K562 (cell line): Measurements from ENCODE around the gene STX19. TPM values are rescaled to one million over a fixed set of nuclear protein-coding genes. Genes with fewer than 3 reads are reported as not detected.

Source experiments
- ASH1L ChIP-seq: fragments of 450-650 bp; IDR thresholded peaks from 2 replicates; pipeline ENCODE4 v1.6.1; 2018; ENCODE audit warnings: borderline replicate concordance, mild to moderate bottlenecking, low read depth; ENCODE audit not compliant: partially characterized antibody
- CCNT2 ChIP-seq: IDR thresholded peaks from 2 replicates; pipeline ENCODE4 v1.6.1; 2011; ENCODE audit warnings: borderline replicate concordance, low read depth, mild to moderate bottlenecking, moderate library complexity, mixed read lengths, low read length; ENCODE audit not compliant: insufficient read length; ENCODE audit errors: extremely low read depth
- CTBP1 ChIP-seq: fragments of 450-650 bp; IDR thresholded peaks from 2 replicates; pipeline ENCODE4 v1.6.1; 2016; ENCODE audit warnings: borderline replicate concordance
- ETV1 ChIP-seq: fragments of 450-650 bp; conservative IDR thresholded peaks from 2 replicates; pipeline ENCODE4 v1.6.1; 2016; ENCODE audit warnings: missing genetic modification characterization, control low read depth, low read depth, missing compliant biosample characterization
- ETV6 ChIP-seq, 3 experiments: fragments of 150-350 bp in 1 of 3; sonication (generic) in 1 of 3; formaldehyde crosslinking in 1 of 3; IDR thresholded peaks; 2 replicates each; pipeline versions ENCODE4 v1.6.1 to v1.8.0; 2014 to 2022; ENCODE audit warnings: borderline replicate concordance in 2 of 3, low read depth in 2 of 3, antibody characterized with exemption in 1 of 3, low read length in 1 of 3, mild to moderate bottlenecking in 1 of 3, missing genetic modification reagents in 1 of 3
- GABPB1 ChIP-seq: sonication (generic); formaldehyde crosslinking; IDR thresholded peaks from 2 replicates; pipeline ENCODE4 v1.8.0; 2022; ENCODE audit warnings: mild to moderate bottlenecking, missing genetic modification reagents
- HLTF ChIP-seq: fragments of 450-650 bp; IDR thresholded peaks from 2 replicates; pipeline ENCODE4 v1.6.1; 2016
- KHSRP ChIP-seq: fragments of 450-650 bp; IDR thresholded peaks from 2 replicates; pipeline ENCODE4 v1.6.1; 2017
- MECOM ChIP-seq: fragments of 250-450 bp; sonication (Bioruptor Pico); IDR thresholded peaks from 2 replicates; pipeline ENCODE4 v1.8.0; 2022; ENCODE audit warnings: inconsistent platforms
- MYC ChIP-seq, 2 experiments: fragments of 250-450 bp in 1 of 2; sonication (Bioruptor Pico) in 1 of 2; IDR thresholded peaks; 2 replicates each; pipeline versions ENCODE4 v1.5.1 to v1.6.1; 2012 to 2021; ENCODE audit warnings: low read depth in 2 of 2, borderline replicate concordance in 1 of 2, improper control_type of control experiment in 1 of 2, low read length in 1 of 2, mild to moderate bottlenecking in 1 of 2, moderate library complexity in 1 of 2
- MYNN ChIP-seq, 2 experiments: sonication (generic); formaldehyde crosslinking in 1 of 2; IDR thresholded peaks; 2 replicates each; pipeline versions ENCODE4 v1.5.0 to v1.6.1; 2016 to 2020; ENCODE audit warnings: antibody characterized with exemption in 1 of 2, missing genetic modification reagents in 1 of 2
- NCOR1 ChIP-seq: fragments of 450-650 bp; IDR thresholded peaks from 2 replicates; pipeline ENCODE4 v1.6.1; 2016; ENCODE audit warnings: mild to moderate bottlenecking, moderate library complexity
- NFATC3 ChIP-seq: fragments of 450-650 bp; IDR thresholded peaks from 2 replicates; pipeline ENCODE4 v1.6.1; 2017; ENCODE audit warnings: mild to moderate bottlenecking
- NR1H2 ChIP-seq: sonication (generic); formaldehyde crosslinking; IDR thresholded peaks from 2 replicates; pipeline ENCODE4 v1.4.0; 2020; ENCODE audit warnings: mild to moderate bottlenecking, missing genetic modification reagents
- POLR2B ChIP-seq: fragments of 450-650 bp; IDR thresholded peaks from 2 replicates; pipeline ENCODE4 v1.6.1; 2018; ENCODE audit warnings: low read depth; ENCODE audit not compliant: partially characterized antibody
- RFX7 ChIP-seq: fragments of 250-450 bp; sonication (Bioruptor Pico); IDR thresholded peaks from 2 replicates; pipeline ENCODE4 v1.5.1; 2021; ENCODE audit warnings: mild to moderate bottlenecking
- SIX5 ChIP-seq, 2 experiments: IDR thresholded peaks; 2 replicates each; pipeline ENCODE4 v1.6.1; 2011; ENCODE audit warnings: low read length in 2 of 2, borderline replicate concordance in 1 of 2, low read depth in 1 of 2, mild to moderate bottlenecking in 1 of 2, moderate library complexity in 1 of 2; ENCODE audit not compliant: insufficient read depth in 1 of 2
- STAT5B ChIP-seq: fragments of 250-450 bp; sonication (Bioruptor Pico); IDR thresholded peaks from 2 replicates; pipeline ENCODE4 v1.8.0; 2021; ENCODE audit warnings: mild to moderate bottlenecking, inconsistent platforms
- TAF15 ChIP-seq: fragments of 200-400 bp; formaldehyde crosslinking; IDR thresholded peaks from 2 replicates; pipeline ENCODE4 v1.6.1; 2017; ENCODE audit warnings: mild to moderate bottlenecking, low read depth, low read length, moderate library complexity
- TCF7L2 ChIP-seq: fragments of 150-350 bp; IDR thresholded peaks from 2 replicates; pipeline ENCODE4 v1.6.1; 2016; ENCODE audit warnings: low read depth, mild to moderate bottlenecking, low read length, moderate library complexity
- TOE1 ChIP-seq, 2 experiments: fragments of 450-650 bp in 1 of 2; sonication (generic) in 1 of 2; formaldehyde crosslinking in 1 of 2; IDR thresholded peaks; 2 replicates each; pipeline versions ENCODE4 v1.7.1 to v1.8.0; 2016 to 2022; ENCODE audit warnings: borderline replicate concordance in 2 of 2, mild to moderate bottlenecking in 2 of 2, antibody characterized with exemption in 1 of 2, inconsistent platforms in 1 of 2, low read depth in 1 of 2, missing genetic modification reagents in 1 of 2, moderate library complexity in 1 of 2
- ZC3H8 ChIP-seq: fragments of 450-650 bp; IDR thresholded peaks from 2 replicates; pipeline ENCODE4 v1.6.1; 2017
- ZFP36 ChIP-seq: fragments of 150-350 bp; IDR thresholded peaks from 2 replicates; pipeline ENCODE4 v1.6.1; 2018; ENCODE audit warnings: low read length, low read depth; ENCODE audit not compliant: partially characterized antibody
- ZNF133 ChIP-seq: fragments of 250-450 bp; sonication (Bioruptor Pico); IDR thresholded peaks from 2 replicates; pipeline ENCODE4 v1.4.0; 2020; ENCODE audit warnings: mild to moderate bottlenecking
- ZNF23 ChIP-seq: fragments of 250-450 bp; sonication (Bioruptor Pico); IDR thresholded peaks from 2 replicates; pipeline ENCODE4 v1.4.0; 2020; ENCODE audit warnings: mild to moderate bottlenecking
- ZNF696 ChIP-seq: fragments of 250-450 bp; sonication (Bioruptor Pico); conservative IDR thresholded peaks from 2 replicates; pipeline ENCODE4 v1.4.0; 2020; ENCODE audit warnings: mild to moderate bottlenecking, moderate library complexity
- polyA plus RNA-seq, 8 experiments: library from polyadenylated mRNA; depleted of rRNA in 4 of 8; stranded (reverse) in 5 of 8; unstranded in 3 of 8; fragments of >200 nt; fragmentation: Nextera tagmentation in 2 of 8; fragmentation: Illumina TruSeq in 1 of 8; extraction: Ambion mirVana in 2 of 8; extraction: Trizol in 1 of 8; gene quantifications; 2 replicates each; pipeline versions ENCODE4 v1.2.1 to v1.2.3, GENCODE V29; 2011 to 2014; ENCODE audit warnings: inconsistent platforms in 1 of 8, missing spikeins in 1 of 8
- total RNA-seq, 7 experiments: library from RNA; depleted of rRNA in 6 of 7; stranded (reverse); fragments of >200 nt in 6 of 7; fragmentation: Illumina TruSeq in 2 of 7; extraction: Trizol in 2 of 7; gene quantifications; 2 replicates each; pipeline versions ENCODE4 v1.2.1 to v1.2.3, GENCODE V29; 2011 to 2021; ENCODE audit warnings: low replicate concordance in 1 of 7
- TF ChIP-seq, protein P1 (sequence below): fragments of 250-450 bp; sonication (Bioruptor Pico); IDR thresholded peaks from 2 replicates; pipeline ENCODE4 v1.8.0; 2021; ENCODE audit warnings: borderline replicate concordance, mild to moderate bottlenecking, moderate library complexity; ENCODE audit not compliant: poor library complexity, severe bottlenecking
- TF ChIP-seq, protein P2 (sequence below): fragments of 250-450 bp; sonication (Bioruptor Pico); IDR thresholded peaks from 2 replicates; pipeline ENCODE4 v1.8.0; 2021; ENCODE audit warnings: moderate library complexity, mild to moderate bottlenecking, inconsistent platforms

Gene STX19
- total and polyA plus RNA-seq, 9 of the 15 experiments (the other 6 are each of a cell fraction or from before 2014, with no cell fraction given): 0.04 TPM; not detected in 8

DNA sequence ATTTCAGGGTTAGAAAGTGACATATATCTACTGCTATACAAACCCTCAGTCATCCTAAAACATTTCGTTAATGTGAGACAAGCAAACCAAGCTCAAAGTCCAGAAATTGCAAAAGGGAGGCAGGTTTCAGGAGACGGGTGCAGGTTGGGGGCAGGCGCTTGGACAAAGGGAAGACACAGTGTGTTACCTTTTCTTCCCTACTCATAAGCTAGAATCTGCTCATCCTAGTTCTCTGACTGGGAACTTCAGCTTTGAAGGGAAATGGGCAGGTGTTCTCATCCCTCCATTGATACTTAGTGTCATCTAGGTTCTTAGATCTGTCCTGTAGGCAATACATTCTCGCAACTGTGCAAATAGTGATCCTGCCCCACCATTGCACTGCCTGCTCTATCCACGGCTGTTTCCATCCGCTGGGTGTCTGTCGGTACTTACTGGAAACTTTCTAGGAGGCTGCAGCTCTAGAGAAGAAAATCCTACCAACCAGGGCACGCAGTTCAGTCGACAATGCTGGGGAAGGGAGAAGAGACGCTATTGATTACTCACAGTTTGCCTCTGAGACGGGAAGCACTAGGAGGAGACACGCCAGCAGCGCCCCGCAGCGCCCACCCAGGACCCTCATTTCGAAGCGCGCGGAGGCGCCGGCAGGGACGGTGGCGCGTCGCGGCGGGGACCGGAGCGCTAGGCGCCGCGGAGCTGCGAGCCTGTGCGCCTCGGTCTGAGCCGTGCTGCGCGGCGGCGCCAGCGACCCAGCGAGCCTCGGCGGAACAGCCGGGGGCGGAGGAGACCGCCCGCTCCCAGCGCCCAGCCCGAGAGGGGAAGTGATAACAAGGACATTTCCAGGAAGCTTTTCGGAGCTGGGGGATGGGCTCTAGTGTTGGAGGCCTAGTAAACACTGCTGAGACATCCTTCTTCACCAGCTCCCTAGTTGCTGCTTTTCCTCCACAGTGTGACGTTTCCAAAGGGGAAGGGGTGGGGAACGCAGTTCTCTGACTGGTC, 55.0 kb downstream of the STX19 start, which contains the start of gene PROS1 (continued):
- no peak for TF ChIP-seq MYC (IDR thresholded peaks at IDR 0.05; ENCODE audit: low read depth, low read length)
- TF ChIP-seq MYC (CRISPR knock-in tag; IDR thresholded peaks at IDR 0.05; ENCODE audit: borderline replicate concordance, low read depth): no peak
- no peak for TF ChIP-seq HLTF
- TF ChIP-seq ZC3H8: no peak
- TF ChIP-seq MYNN (IDR thresholded peaks at IDR 0.05): peak; percentile 63; the same call in 1 of the 2 replicates
- no peak for TF ChIP-seq MYNN (CRISPR knock-in tag; IDR thresholded peaks at IDR 0.05)
- no peak for TF ChIP-seq ZNF23
- TF ChIP-seq ZNF696 (CRISPR knock-in tag): no peak
- peak; percentile 59 for TF ChIP-seq NCOR1
- TF ChIP-seq, protein P1, sequence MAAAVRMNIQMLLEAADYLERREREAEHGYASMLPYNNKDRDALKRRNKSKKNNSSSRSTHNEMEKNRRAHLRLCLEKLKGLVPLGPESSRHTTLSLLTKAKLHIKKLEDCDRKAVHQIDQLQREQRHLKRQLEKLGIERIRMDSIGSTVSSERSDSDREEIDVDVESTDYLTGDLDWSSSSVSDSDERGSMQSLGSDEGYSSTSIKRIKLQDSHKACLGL (CRISPR knock-in tag): no peak
- TF ChIP-seq RFX7 (CRISPR knock-in tag): no peak
- no peak for TF ChIP-seq STAT5B (CRISPR knock-in tag)
- no peak for TF ChIP-seq TAF15
- TF ChIP-seq TCF7L2: no peak
- peak; percentile 8 for TF ChIP-seq ZFP36
- no peak for TF ChIP-seq ASH1L
- TF ChIP-seq CTBP1: peak; percentile 94
- no peak for TF ChIP-seq TOE1 (IDR thresholded peaks at IDR 0.05; ENCODE audit: borderline replicate concordance)
- no peak for TF ChIP-seq TOE1 (CRISPR knock-in tag; IDR thresholded peaks at IDR 0.05; ENCODE audit: borderline replicate concordance, low read depth)
- TF ChIP-seq POLR2B: no peak
- no peak for TF ChIP-seq NR1H2 (CRISPR knock-in tag)
- peak; percentile 97 for TF ChIP-seq ETV6 (IDR thresholded peaks at IDR 0.05; ENCODE audit: borderline replicate concordance in 1 of 2, low read depth in 2 of 2, low read length in 1 of 2)
- no peak for TF ChIP-seq ETV6 (CRISPR knock-in tag; IDR thresholded peaks at IDR 0.05; ENCODE audit: borderline replicate concordance)
- no peak for TF ChIP-seq MECOM (CRISPR knock-in tag)
- no peak for TF ChIP-seq SIX5 (IDR thresholded peaks at IDR 0.05; ENCODE audit: borderline replicate concordance in 1 of 2, insufficient read depth in 1 of 2, low read depth in 1 of 2, low read length in 2 of 2)
- TF ChIP-seq KHSRP: no peak
- TF ChIP-seq, protein P2, sequence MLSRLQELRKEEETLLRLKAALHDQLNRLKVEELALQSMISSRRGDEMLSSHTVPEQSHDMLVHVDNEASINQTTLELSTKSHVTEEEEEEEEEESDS (CRISPR knock-in tag): no peak
- TF ChIP-seq CCNT2: peak; percentile 96
- peak; percentile 39; the same call in 1 of the 2 replicates for TF ChIP-seq NFATC3
- no peak for TF ChIP-seq ZNF133 (CRISPR knock-in tag)
- peak; percentile 60 for TF ChIP-seq ETV1 (tag)
- no peak for TF ChIP-seq GABPB1
